Measurements from ENCODE around the gene PPP3CA.

The PPP3CA gene

GRCh38 chr4:101348367-101348827 is 1.1 kb upstream of the PPP3CA start:
- TF ChIP-seq MAX (IDR thresholded peaks at IDR 0.05; ENCODE audit: low read depth, low read length) (no peak), CTCF (IDR thresholded peaks at IDR 0.05; ENCODE audit: low read depth, low read length) (no peak), POLR2A (IDR thresholded peaks at IDR 0.05; ENCODE audit: extremely low read depth, insufficient read length) (no peak), MYC (IDR thresholded peaks at IDR 0.05; ENCODE audit: low read depth, low read length) (no peak)
- H3K4me3 ChIP-seq (ENCODE audit: low read depth, low read length), result peak overlapping the region; percentile 80
- DNase-seq (ENCODE audit: low read depth), result peak; percentile 46

- TF ChIP-seq MAX (IDR thresholded peaks at IDR 0.05; ENCODE audit: low read depth, low read length), result peak; percentile 50
- TF ChIP-seq CTCF (IDR thresholded peaks at IDR 0.05; ENCODE audit: low read depth, low read length), result no peak
- peak; percentile 66 for TF ChIP-seq MYC (IDR thresholded peaks at IDR 0.05; ENCODE audit: low read depth, low read length)
- TF ChIP-seq POLR2A (IDR thresholded peaks at IDR 0.05; ENCODE audit: extremely low read depth, insufficient read length), result peak; percentile 50
These were observed 436 bp upstream of the PPP3CA start for GRCh38 chr4:101347557-101348366.

GRCh38 chr4:101346351-101347266 is 717 bp downstream of the PPP3CA start:
- H3K4me3 ChIP-seq (ENCODE audit: low read depth, low read length), result peak overlapping the region; percentile 68
- no peak for TF ChIP-seq MAX (IDR thresholded peaks at IDR 0.05; ENCODE audit: low read depth, low read length)
- no peak for TF ChIP-seq CTCF (IDR thresholded peaks at IDR 0.05; ENCODE audit: low read depth, low read length)
- TF ChIP-seq POLR2A (IDR thresholded peaks at IDR 0.05; ENCODE audit: extremely low read depth, insufficient read length), result peak; percentile 48
- peak; percentile 64; the same call in 1 of the 2 replicates for TF ChIP-seq MYC (IDR thresholded peaks at IDR 0.05; ENCODE audit: low read depth, low read length)
- DNase-seq (ENCODE audit: low read depth), result peak; percentile 93

More at GRCh38 chr4:101347557-101348366, 436 bp upstream of the PPP3CA start:
- peak overlapping the region; percentile 80 for H3K4me3 ChIP-seq (ENCODE audit: low read depth, low read length)
- peak; percentile 96 for DNase-seq (ENCODE audit: low read depth)

GRCh38 chr4:101345596-101346350 is 1.6 kb downstream of the PPP3CA start:
- no peak for TF ChIP-seq CTCF (IDR thresholded peaks at IDR 0.05; ENCODE audit: low read depth, low read length)
- no peak for TF ChIP-seq MAX (IDR thresholded peaks at IDR 0.05; ENCODE audit: low read depth, low read length)
- no peak; the same call in 1 of the 2 replicates for TF ChIP-seq MYC (IDR thresholded peaks at IDR 0.05; ENCODE audit: low read depth, low read length)
- no peak for TF ChIP-seq POLR2A (IDR thresholded peaks at IDR 0.05; ENCODE audit: extremely low read depth, insufficient read length)
- no peak for DNase-seq (ENCODE audit: low read depth)
- peak overlapping the region; percentile 95 for H3K4me3 ChIP-seq (ENCODE audit: low read depth, low read length)

- TF ChIP-seq CTCF (IDR thresholded peaks at IDR 0.05; ENCODE audit: low read depth, low read length) (no peak), POLR2A (IDR thresholded peaks at IDR 0.05; ENCODE audit: extremely low read depth, insufficient read length) (no peak), MYC (IDR thresholded peaks at IDR 0.05; ENCODE audit: low read depth, low read length) (peak; percentile 48)
- peak; percentile 85 for DNase-seq (ENCODE audit: low read depth)
- H3K4me3 ChIP-seq (ENCODE audit: low read depth, low read length), result peak overlapping the region; percentile 95
These were observed 2.1 kb downstream of the PPP3CA start for GRCh38 chr4:101345271-101345595.

Measured in NB4 (cell line).